Duodenal mucosa (tissue), 2 donors: ENCODE data around the gene FOXD3.
A peak's percentile ranks its signal among the peaks of the same experiment; 100 is the strongest.

Source experiments
- H3K27ac ChIP-seq: one replicate; pipeline ENCODE4 v1.7.0; 2013; ENCODE audit warnings: low read depth, low read length
- H3K27me3 ChIP-seq, 2 donors: one replicate each; pipeline ENCODE4 v1.7.0; 2013; ENCODE audit warnings: low read length in 2 of 2, control low read depth in 1 of 2; ENCODE audit not compliant: insufficient read depth in 2 of 2, control insufficient read depth in 1 of 2
- H3K36me3 ChIP-seq, 2 donors: one replicate each; pipeline ENCODE4 v1.7.0; 2013; ENCODE audit warnings: low read length in 2 of 2, control low read depth in 1 of 2; ENCODE audit not compliant: insufficient read depth in 2 of 2, control insufficient read depth in 1 of 2
- H3K4me1 ChIP-seq, 2 donors: one replicate each; pipeline ENCODE4 v1.7.0; 2013; ENCODE audit warnings: low read length in 2 of 2, control low read depth in 1 of 2; ENCODE audit not compliant: insufficient read depth in 2 of 2, control insufficient read depth in 1 of 2
- H3K4me3 ChIP-seq, 2 donors: one replicate each; pipeline ENCODE4 v1.7.0; 2013; ENCODE audit warnings: low read length in 2 of 2, low read depth in 1 of 2
- H3K9ac ChIP-seq, 2 donors: one replicate each; pipeline ENCODE4 v1.7.0; 2013; ENCODE audit warnings: low read length in 2 of 2, low read depth in 1 of 2
- H3K9me3 ChIP-seq, 2 donors: one replicate each; pipeline ENCODE4 v1.7.0; 2013; ENCODE audit warnings: low read length in 2 of 2, control low read depth in 1 of 2; ENCODE audit not compliant: control insufficient read depth in 1 of 2

Gene FOXD3

DNA sequence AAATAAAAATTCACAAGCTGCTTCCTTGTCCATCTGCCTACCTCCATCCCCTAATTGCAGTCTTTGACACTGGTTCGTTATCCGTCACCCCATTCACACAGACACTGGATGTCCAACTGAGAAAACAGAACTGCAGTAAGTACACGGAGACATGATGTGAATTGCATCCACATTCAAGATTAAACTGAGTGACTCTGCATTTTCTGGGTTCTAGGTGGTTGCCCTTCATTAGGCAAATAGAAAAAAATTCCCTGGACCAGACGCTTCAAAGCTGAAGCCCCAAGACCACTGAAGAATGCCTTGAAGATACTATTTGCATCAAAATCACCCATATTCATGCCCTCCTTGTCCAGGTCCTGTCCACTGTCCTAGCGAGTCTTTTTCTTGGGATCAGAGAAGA, 37.2 kb downstream of the FOXD3 start:
- Histone ChIP-seq H3K27me3 (no peaks in the 10 kb centered on the region), H3K9me3 (no peaks in the 10 kb centered on the region), H3K36me3 (no peaks in the 10 kb centered on the region), H3K27ac (no peak overlapping the region), H3K4me3 (no peak overlapping the region), H3K9ac (no peak overlapping the region), H3K4me1 (no peaks in the 10 kb centered on the region)

DNA sequence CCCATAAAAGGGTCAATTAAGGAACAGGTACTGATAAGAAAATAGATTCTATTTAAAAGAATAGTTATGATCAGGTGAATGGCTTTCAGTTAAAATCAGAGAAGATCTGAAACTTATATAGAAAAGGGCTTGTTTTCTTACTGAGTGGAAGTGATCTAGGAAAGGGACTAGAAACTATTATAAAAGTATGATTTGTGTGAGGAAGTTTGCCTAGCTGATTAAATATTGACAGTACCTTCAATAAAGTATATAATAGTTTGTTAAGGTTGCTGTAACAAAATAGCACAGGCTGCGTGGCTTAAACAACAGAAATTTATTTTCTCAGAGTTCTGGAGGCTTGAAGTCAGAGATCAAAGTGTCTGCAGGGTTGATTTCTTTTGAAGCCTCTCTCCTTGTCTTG, 39.7 kb downstream of the FOXD3 start:
- no peaks in the 10 kb centered on the region for H3K27me3 ChIP-seq

DNA sequence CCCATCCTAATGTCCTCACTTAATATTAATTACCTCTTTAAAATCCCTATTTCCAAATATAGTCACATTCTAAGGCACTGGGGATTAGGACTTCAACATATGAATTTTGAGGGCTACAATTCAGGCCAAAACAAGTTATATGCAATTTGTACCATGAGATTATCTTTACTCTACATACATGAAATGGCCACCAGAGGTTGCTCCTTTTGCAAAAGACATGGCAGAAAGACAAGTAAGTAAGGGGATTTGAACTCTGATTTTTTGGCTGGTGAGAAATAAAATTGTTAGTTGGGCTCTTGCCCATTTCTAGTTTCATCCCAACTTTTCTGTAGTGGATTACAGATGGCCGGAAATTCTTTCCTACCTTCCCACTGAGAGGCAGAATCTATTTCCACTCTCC, 40.2 kb downstream of the FOXD3 start:
- Histone ChIP-seq H3K36me3 (no peaks in the 10 kb centered on the region), H3K9ac (no peak overlapping the region), H3K27me3 (no peaks in the 10 kb centered on the region), H3K4me3 (no peak overlapping the region), H3K9me3 (no peaks in the 10 kb centered on the region), H3K4me1 (peaks cover 4% of the 10 kb centered on the region in 2 donors), H3K27ac (no peak overlapping the region)

More for the DNA sequence above, 39.7 kb downstream of the FOXD3 start:
- no peak overlapping the region for H3K9ac ChIP-seq
- H3K27ac ChIP-seq: no peak overlapping the region
- peaks cover 4% of the 10 kb centered on the region in 2 donors for H3K4me1 ChIP-seq
- H3K36me3 ChIP-seq: no peaks in the 10 kb centered on the region
- no peak overlapping the region for H3K4me3 ChIP-seq
- H3K9me3 ChIP-seq: no peaks in the 10 kb centered on the region

DNA sequence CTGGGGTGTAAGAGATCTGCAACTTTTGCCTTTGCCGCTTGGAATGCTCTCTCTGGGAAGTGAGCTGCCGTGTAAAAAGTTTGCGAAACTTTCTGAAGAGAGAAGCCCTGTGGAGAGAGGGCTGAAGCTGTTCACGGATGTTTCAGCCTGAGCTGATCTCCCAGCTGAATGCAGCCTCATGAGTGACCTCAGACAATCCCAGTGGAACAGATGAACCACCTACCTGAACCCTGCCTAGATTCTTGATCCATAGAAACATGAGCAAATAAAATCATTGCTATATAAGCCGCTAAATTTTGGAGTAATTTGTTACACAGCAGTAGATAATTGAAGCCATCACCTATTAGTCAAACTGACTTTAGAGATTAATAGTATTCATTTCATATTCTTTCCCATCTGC, 40.6 kb downstream of the FOXD3 start:
- no peak overlapping the region for H3K4me3 ChIP-seq
- H3K27me3 ChIP-seq: no peaks in the 10 kb centered on the region
- no peaks in the 10 kb centered on the region for H3K36me3 ChIP-seq
- peaks cover 4 to 6% of the 10 kb centered on the region in 2 donors for H3K4me1 ChIP-seq
- H3K27ac ChIP-seq: no peak overlapping the region
- no peaks in the 10 kb centered on the region for H3K9me3 ChIP-seq
- no peak overlapping the region for H3K9ac ChIP-seq

DNA sequence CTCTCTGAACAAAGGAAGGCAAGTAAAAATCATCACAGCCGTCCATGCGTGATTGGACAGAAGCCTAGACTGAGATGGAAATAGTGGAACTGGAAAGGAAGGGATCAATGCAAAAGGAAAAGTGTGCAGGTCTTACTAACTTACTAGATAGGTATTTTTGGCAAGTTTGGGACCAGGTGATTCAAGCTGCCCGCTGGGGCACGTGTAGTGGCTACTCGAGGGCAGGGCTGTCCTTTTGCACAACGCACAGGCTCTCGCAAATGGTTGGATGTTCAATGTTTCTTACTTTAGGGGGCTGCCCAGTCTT, 44.5 kb downstream of the FOXD3 start:
- Histone ChIP-seq H3K9ac (peak overlapping the region; percentile 45 to 72), H3K9me3 (no peaks in the 10 kb centered on the region), H3K4me1 (peaks cover 8 to 10% of the 10 kb centered on the region in 2 donors), H3K27me3 (no peaks in the 10 kb centered on the region), H3K27ac (no peak overlapping the region), H3K36me3 (peaks cover 0 to 4% of the 10 kb centered on the region in 2 donors), H3K4me3 (peak overlapping the region; percentile 65 to 76)

DNA sequence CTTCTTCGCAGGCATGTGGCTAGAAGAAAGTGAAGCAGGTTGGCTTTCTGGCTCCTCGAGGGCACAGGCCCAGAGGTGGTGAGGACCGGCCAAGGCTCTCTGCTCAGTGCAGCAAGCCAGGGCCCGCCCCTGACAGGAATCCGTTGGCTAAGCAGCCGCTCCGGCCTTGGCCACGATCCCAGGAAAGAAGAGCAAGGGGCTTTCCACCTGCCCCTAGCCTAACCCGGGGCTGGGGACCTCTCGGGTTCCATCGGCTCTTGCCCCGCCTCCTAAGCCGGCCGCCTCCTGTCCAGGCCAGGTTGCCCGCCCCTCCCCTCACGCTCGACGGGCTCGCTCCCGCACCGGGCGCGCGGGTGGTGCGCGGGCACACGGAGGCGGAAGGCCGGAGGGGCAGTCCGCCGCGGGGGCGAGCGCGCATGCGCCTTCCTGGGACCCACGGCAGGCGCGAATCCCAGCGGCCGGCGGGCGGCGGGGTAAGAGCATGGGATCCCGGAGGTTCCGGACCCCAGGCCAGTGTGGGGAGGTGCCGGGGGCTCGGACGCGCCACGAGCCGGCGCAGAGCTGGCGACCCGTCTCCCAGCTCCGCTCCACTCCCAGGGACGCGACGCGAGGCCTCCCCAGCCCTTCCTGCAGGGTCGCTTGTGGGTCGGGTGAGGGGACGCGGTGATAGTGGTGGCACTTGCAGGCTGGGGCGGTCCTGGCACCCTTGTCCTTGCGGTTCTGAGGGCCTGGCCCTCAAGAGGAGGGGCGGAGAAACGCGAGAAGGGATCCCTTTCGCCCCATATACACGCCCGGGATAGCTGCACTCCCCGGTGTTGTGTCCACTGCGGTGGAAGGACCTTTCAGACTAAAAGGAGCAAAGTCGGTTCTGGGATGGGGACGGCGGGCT, 45.1 kb downstream of the FOXD3 start, which contains the start of gene ALG6:
Gene ALG6, plus strand, starts transcription at position 413 of the 889 bp plus-strand sequence. CDS start 3,351 bp downstream, outside the sequence.
- no peak within 1 kb of the TSS for H3K27ac ChIP-seq
- H3K9me3 ChIP-seq: no peaks in the 10 kb centered on the region
- H3K9ac ChIP-seq: peak within 1 kb of the TSS; percentile 72 to 99
- peak within 1 kb of the TSS; percentile 76 to 99 for H3K4me3 ChIP-seq
- peaks cover 8 to 10% of the 10 kb centered on the region in 2 donors for H3K4me1 ChIP-seq
- peaks cover 0 to 4% of the 10 kb centered on the region in 2 donors for H3K36me3 ChIP-seq
- H3K27me3 ChIP-seq: no peaks in the 10 kb centered on the region

DNA sequence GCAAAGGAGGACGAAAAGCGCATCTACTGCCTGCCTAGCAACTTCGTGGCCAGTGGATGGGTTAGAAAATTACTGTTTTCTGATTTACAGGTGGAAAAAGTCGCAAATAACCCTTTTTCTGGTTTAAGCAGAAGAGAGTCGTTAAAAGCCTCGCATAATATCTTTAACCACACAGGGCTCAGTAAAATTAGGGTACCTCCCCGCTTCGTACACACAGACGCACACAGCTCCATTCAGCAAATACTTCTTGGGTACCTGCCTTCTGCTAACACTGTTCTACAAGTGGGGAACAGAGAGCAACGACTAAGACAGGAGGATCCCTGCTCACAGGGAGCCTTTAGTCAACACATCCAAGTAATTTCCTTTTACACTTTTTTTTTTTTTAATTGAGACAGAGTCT, 45.8 kb downstream of the FOXD3 start:
- Histone ChIP-seq H3K4me3 (peak overlapping the region; percentile 76 to 99), H3K9me3 (no peaks in the 10 kb centered on the region), H3K27me3 (no peaks in the 10 kb centered on the region), H3K27ac (no peak overlapping the region), H3K9ac (peak overlapping the region; percentile 72 to 99), H3K4me1 (peaks cover 8 to 10% of the 10 kb centered on the region in 2 donors), H3K36me3 (peaks cover 0 to 8% of the 10 kb centered on the region in 2 donors)
